HG03571 (cell line): ENCODE measurements around the gene CPSF4L.
"Not testable (repeated sequence)": the region's sequence is repeated elsewhere in the genome, so short reads cannot be mapped to it uniquely, and the experiment has no call there.

Source experiments
- ATAC-seq: cut with Tn5 transposase; IDR thresholded peaks from one replicate; pipeline ENCODE4 v1.9.1; 2021; ENCODE audit not compliant: unreplicated experiment

CPSF4L gene

DNA sequence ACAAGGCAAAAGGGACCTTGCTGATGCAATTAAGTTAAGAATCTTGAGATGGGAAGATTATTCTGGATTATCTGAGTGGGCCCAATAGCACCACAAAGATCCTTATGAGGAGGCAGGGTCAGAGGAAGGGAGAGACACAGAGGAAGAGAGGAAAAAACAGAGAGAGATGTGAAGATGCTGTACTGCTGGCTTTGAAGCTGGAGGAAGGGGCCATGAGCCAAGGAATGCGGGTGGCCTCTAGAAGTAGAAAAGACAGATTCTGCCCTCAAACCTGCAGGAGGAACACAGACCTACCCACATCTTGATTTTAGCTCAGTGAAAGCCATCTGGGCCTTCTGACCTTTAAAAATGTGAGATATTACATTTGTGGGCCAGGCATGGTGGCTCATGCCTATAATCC, 8.1 kb upstream of the CPSF4L start:
- no peak for ATAC-seq

DNA sequence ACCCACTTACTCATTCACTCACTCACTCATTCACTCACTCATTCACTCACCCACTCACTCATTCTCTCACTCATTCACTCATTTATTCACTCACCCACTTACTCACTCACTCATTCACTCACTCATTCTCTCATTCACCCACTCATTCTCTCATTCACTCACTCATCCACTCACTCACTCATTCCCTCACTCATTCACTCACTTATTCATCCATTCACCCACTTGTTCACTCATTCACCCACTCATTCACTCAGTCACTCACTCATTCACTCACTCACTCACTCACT, 7.6 kb upstream of the CPSF4L start:
- ATAC-seq = no peak

DNA sequence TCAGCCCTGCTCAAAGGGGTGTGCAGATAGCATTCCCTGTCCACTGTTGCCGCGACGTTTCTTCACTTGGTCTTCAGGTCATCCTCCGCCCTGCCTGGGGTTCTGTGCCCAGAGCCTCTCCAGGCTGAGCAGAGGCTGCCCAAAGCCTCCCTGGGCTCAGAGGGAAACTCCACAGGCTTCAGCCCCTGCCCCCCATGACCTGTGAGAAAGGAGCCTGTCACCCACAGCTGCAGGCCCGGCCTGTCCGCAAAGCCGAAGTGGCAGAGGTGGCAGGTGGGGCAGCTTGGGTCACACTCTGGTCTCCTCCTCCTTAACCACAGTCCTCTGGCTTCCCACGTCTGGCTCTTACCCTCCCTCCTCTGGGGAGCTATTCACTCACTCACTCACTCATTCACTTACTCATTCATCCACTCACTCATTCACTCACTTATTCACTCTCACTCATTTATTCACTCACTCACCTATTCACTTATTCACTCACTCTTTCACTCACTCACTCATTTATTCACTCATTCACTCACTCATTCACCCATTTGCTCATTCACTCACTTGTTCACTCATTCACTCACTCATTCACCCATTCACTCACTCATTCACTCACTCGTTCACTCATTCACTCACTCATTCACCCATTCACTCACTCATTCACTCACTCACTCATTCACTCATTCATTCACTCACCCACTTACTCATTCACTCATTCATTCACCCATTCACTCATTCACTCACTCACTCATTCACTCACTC, 7.1 kb upstream of the CPSF4L start:
- ATAC-seq = no peak

DNA sequence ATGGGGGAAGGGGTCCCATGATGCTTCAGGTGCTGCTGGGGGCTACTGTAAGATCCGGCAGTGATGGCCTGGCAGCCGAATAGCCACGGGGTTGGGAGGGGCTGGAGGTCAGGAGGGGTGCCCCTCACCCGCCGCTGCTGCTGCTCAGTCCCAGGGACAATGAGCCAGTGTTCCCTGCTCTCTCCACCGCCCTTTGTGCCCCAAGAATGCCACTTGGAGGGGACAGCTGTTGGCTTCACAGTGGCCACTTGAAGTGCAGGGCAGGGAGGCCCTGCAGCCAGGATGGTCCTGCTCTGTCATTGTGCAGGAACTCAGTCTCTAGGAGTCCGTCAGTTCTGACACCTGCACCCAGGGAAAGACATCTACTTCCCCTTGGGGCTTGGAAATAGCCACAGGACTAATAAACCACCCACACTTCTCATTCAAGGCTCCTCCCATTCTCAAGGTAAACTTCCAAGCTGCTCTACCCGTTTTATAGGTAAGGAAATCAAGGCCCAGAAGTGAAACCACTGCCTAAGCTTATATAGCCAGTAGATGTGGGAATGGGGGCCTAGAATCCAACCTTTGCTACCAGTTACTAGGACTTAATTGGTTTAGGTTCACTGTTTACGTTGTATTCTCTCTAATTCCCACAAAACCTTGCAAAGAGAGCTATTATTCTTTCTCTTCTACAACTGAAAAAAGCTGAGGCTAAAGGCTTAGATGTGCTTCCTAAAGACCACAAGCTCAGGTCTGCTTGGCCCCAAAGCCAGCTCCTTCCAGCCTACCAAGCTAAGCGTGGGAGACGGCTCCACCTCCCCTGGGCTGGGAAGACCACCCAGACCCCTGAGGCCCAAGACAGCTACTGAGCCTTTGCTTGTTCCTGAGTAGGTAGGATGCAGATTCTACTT, 6.2 kb upstream of the CPSF4L start:
- ATAC-seq = no peak

DNA sequence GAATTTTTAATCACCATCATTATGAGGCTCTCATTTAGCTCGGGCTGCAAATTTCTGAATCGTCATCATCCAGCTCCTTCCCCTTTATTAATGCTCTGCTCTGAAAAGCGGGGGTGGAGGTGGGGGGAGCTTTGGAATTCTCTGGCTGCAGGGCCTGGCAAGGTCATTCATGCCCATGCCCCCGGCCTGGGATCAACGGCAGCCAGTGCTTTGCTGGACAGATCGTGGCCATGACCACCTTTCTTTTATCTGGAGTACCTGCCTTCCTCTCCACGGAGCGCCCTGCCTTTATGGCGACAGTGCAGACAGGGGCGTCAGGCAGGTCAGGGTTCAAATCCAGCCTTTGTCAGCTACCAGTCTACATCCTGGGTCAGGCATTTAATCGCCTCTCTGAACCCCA, 5.1 kb upstream of the CPSF4L start:
- ATAC-seq = no peak

DNA sequence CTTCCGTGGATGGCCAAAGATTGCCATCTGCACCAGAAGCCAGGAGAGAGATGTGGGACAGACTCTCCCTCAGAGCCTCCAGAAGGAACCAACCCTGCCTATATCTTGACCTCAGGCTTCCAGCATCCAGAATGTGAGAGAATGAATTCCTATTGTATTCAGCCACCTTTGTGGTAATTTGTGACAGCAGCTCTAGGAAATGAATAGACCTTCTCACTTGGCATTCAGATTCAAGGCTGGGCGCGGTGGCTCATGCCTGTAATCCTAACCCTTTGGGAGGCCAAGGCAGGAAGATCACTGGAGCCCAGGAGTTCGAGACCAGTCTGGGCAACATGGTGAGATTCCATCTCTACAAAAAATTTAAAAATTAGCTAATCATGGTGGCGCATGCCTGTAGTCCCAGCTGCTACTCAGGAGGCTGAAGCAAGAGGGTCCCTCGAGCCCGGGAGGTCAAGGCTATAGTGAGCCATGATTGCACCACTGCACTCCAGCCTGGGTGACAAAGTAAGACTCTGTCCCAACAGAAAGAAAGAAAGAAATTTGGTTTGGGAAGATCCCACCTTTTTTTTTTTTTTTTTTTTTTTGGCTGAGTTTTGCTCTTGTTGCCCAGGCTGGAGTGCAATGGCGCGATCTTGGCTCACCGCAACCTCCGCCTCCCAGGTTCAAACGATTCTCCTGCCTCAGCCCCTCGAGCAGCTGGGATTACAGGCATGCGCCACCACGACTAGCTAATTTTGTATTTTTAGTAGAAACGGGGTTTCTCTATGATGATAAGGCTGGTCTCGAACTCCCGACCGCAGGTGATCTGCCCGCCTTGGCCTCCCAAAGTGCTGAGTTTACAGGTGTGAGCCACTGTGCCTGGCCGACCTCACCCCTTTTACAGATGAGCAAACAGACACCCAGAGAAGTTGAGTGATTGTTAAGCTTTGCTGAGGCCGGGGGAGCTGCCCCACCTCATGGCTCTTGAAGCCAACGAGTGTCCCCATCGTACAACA, 4.3 kb upstream of the CPSF4L start:
- no peak for ATAC-seq

DNA sequence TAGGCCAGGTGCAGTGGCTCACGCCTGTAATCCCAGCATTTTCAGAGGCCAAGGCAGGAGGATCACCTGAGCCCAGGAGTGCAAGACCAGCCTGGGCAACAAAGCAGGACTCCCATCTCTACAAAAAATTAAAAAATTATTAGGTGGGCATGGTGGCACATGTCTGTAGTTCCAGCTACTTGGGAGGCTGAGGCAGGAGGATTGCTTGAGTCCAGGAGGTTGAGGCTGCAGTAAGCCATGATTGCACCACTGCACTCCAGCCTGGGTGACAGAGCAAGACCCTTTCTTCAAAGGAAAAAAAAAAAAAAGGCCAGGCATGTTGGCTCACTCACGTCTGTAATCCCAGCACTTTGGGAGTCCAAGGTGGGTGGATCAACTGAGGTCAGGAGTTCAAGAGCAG, 2.8 kb upstream of the CPSF4L start:
- ATAC-seq = not testable (repeated sequence)

DNA sequence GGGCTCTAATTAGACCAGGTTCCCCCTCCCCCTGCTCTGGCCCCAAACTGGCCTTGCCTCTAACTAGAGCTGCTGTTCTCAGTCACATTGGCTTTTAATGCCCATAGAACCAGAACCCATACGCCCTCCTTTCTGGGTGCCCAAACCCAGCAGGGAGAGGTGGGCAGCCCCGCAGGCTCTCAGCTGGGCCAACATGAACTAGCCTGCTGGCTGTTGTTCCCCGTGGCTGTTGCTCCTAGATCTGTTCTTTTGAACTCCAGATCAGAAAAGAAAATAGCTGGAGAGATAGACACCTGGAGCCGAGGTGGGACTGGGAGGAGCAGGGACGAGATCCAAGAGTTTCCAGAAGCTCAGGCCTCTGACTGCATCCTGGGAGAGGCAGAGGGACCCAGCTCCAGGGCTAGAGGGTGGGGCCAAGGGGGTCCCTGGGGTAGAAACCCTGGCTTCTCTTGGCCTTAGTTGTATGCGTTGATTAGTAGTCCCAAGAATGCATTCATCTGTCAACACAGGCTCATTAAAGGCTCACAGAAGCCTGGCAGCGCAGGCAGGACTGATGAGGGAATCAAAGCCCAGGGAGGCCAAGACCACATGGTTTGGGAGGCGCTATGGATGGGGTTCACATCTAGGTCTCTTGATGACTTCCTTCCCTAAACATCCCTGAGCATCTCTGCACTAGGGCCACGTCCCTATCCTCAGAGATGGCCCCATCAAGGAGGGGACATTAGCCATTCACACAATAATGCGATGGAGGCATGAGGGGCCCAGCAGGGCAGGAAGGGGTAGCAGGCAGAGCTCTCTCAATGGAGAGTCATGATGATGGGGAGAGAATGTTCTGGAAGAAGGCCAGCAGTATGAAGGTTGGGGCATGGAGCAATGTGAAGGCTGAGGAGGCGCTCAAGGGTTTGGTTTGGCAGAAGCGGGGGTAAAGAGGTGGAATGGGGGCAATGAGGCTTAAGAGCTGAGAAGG, 1.3 kb upstream of the CPSF4L start:
- ATAC-seq = no peak

DNA sequence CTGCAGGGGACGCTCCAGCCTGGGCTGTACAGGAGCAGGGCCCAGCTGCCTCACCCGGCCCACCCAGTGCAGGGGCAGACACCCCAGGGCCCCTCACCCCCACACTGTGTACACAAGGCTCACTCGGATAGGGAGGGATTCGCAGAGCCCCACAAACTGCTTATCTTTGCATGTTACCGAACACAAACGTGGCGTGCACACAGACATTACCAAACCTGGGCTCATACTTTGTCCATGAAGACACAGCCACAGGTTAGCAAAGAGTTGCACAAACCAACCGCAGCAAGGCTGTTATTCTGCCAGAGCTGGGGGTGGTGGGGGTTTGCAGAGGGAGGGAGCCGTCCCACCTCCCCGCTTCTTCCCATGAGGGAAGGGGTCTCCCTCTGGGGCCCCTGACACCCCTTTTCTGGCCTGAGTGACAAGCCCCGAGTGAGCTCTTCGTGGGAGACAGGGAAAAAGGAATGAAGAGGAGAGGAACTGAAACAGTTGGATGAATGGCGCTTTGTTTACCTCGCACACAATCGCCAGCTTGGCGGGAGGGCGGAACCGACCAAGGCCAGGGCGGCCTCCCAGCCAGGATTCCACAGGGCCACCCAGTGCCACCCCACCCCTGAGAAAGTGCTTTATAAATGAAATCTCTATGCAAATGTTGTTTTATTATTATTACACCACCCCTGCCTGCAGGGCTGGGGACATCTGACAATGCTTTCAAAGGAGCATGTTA, 434 bp upstream of the CPSF4L start:
- ATAC-seq = no peak

DNA sequence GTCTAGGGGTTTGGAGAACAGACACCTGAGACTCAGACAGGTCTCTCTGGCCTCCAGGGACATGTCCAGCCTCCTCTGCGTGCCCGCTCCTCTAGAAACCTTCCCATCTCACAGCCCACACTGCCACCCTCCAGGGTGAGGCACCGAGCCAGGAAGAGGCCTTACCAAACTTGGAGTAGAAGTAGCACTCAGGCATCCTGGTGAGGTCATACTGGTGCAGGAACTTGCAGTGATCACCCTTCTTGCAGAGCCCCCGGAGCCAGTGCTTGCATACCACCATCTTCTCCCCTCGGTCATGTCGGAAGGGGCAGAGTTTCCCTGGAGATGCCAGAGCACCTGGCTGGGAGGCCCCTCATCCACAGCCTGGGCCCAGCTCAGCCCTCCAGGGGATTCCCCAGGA, 4.2 kb downstream of the CPSF4L start:
- no peak for ATAC-seq

DNA sequence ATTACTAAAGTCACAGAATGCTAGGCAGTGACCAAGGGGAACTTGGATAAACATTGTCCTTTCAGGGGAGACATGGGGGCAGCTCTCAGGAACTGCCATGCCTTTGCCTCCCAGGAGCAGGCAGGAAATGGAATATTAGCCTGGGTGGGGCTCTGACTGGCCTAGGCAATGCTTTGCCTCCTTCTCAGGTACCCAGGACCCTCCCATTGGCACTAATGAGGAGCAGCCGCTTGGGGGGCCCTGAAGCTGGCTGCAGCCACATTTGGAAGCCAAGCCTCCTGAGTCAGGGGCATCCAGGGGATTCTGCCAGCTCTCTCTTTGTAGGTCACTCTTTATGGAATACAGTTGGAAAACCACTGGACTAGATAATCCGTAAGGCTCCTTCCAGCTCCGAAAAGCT, 5.5 kb downstream of the CPSF4L start:
- no peak for ATAC-seq

DNA sequence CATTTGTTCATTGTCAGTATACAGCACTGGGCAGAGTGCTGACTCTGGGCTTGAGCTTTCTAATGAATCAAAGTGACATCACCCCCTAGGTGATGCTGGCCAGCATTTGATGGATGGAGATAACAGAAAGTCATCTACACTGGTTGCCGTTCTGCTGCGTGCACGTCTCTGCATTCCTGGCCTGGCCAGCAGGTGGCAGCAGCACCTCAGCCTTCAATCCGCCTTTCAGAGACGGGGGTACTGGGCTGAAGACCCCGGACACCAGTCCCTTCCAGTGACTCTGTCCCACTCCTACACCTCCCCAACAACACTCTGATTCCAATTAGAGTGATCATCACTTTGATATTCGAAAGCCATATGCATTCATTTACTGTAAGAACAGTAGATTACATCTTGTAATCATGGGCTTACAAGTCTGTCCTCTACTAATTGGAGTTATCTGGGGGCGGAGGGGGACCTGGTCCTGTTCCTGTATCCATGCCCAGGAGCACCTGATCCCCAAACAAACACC, 6.0 kb downstream of the CPSF4L start:
- ATAC-seq = no peak

DNA sequence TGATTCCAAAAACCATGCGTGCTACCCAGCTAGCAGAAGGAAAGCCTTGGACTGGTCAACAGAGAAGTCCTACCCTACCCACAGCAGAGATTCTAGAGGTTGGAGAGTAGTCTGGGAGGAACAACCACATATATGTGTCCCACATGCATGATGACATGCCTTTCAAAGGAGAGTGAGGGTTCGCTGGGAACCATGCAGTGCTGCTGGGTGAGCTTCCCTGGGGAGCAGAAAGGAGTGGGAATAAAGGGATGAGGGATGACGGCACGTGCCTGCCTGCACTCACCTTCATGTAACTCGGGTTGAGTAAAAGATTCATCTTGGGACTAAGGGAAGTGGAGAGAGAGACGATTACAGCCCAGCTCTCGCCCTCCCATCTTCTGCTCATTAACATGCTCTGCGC, 9.8 kb downstream of the CPSF4L start:
- ATAC-seq = no peak

DNA sequence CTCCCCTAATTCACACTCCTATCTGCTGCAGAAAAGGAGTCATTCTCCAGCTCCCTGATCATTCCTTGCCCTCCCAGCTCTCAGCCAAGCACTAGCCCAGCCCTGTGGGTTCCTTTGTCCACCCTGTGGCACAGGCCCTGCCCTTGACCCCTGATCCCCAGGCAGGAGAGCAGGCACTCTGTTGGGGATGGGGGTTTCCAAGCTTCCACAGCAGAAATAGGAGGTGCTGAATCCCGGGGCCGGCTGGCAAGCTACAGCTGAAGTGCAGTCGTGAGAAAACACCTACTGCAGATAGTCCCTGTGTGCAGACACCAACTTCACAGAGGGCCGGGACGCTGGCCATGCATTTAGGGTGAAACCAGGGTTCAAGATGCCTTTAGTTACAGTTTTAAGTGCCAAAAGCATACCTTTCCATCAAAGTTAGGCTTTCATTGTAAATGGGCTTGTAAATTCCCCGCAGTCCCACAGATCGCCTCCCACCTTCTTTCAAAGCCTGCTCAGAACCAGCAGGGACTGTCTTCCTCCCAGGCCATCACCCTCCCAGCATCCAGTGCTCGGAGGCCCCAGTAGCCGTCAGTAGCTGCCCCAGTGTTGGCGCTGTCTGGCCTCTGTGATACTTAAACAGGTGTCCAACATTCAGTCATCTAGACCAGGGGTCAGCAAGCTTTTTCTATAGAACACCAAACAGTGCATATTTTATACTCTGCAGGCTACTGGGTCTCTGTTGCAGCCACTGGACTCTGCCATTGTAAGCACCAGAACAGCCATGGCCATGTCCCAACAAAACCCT, 10.6 kb downstream of the CPSF4L start:
- no peak for ATAC-seq

DNA sequence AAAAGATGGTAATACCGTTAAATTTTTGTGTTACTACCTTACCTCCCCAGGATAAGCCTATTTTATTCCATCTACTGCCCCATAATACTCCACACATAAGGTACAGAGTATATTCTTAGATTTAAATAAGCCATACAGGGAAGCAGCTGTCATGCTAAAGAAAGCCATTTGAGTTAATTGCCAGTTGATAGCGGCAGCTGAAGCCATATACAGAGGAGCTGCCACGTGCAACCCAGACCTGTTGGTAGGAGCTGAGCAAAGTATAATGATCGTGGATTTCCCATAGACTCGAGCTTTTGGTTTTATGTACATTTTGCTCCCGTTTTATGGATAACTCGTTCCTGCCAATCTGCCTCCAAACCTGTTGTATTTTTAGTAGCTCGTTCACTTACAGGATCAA, 12.0 kb downstream of the CPSF4L start:
- no peak for ATAC-seq

DNA sequence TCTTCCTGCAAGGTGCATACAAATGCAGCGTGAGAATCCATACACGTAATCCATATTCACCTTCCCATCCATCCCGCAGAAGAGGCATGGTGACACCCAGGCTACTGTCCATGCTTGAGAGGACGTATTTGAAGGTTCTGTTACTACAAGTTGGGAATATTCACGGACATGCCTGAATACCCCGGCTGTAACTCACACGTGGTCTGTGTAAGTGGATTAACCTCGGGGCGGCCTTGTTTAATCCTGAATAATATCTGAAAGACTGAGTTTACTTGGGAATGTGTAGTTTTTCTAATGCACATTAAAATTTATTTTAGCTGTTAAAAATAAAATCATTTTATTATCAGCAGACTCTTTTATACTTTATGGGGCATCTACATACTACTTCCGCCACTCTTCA, 13.1 kb downstream of the CPSF4L start:
- no peak for ATAC-seq

DNA sequence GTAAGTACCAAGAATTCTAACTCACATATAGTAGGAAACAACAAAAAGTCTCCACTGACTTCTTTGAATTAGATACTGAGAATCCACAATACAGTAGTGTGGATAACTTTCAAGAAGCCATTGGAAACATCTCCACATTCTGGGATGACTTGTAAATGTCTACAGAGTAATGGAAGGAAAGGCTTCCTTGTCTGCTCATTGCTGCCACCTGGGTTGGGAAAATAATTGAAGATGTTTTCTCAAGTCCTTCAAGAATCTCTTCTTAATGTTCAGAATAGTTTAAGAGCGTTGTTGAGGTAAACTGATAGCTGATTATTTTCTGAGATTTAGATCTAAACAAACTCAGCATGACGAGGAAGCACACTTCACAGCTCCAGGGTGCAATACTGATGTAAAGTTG, 14.0 kb downstream of the CPSF4L start:
- no peak for ATAC-seq

DNA sequence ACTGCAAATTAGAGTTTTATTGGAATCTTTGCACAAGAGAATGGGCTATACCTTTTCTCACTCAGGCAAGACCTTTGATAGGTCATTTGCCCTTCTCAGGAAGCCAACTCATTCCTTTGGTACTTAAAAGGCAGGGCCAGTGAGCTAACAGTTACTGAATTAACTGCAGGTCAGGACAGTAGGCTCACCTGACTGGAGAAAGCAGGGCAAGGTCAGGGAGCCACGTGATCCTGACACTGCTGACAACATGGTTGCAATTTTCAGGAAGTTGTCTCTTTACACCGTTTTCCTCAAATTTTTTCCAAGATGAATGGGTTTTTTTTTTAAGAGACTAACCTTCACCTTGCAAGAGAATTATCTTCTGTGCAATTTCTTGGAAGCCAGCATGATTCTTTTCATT, 21.1 kb downstream of the CPSF4L start:
- ATAC-seq = no peak

DNA sequence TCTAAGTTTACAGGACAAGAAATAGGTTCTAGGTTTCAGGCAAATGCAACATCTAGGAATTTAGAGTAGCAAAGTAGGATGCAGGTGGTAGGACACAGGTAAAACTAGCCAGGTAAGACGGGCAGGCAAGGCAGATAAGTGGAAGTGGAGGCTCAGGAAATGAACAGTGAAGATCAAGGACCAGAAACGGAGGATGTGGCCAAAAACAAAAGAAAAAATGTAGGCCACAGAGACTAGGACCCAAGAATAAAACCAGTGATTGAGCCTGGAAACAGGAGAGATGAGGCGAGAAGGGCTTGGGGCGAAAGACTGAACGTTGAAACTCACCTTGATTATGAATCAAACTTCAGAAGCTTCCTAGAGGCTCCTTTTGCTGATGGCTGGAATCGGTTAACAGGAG, 24.0 kb downstream of the CPSF4L start:
- no peak for ATAC-seq
